D721Med (cell line): ENCODE data around the gene GALNT17.

ENCODE experiments used
- DNase-seq: peaks from one replicate; pipeline ENCODE4 v3.0.0; 2011; ENCODE audit warnings: low spot score; ENCODE audit not compliant: insufficient read length
- FAIRE-seq: peaks from 2 replicates; lab custom pipeline; 2011; peaks lifted over from hg19 to GRCh38; lab: Jason Lieb, UNC
- TF ChIP-seq, protein P1 (sequence below): IDR thresholded peaks from 2 replicates; pipeline ENCODE4 v1.5.1; 2012; ENCODE audit warnings: mild to moderate bottlenecking, control low read depth; ENCODE audit not compliant: insufficient read depth; ENCODE audit errors: missing control alignments

Gene GALNT17

GRCh38 chr7:71598553-71598952 is 466.6 kb downstream of the GALNT17 start:
- FAIRE-seq (no peak), DNase-seq (no peak)
- TF ChIP-seq, protein P1, sequence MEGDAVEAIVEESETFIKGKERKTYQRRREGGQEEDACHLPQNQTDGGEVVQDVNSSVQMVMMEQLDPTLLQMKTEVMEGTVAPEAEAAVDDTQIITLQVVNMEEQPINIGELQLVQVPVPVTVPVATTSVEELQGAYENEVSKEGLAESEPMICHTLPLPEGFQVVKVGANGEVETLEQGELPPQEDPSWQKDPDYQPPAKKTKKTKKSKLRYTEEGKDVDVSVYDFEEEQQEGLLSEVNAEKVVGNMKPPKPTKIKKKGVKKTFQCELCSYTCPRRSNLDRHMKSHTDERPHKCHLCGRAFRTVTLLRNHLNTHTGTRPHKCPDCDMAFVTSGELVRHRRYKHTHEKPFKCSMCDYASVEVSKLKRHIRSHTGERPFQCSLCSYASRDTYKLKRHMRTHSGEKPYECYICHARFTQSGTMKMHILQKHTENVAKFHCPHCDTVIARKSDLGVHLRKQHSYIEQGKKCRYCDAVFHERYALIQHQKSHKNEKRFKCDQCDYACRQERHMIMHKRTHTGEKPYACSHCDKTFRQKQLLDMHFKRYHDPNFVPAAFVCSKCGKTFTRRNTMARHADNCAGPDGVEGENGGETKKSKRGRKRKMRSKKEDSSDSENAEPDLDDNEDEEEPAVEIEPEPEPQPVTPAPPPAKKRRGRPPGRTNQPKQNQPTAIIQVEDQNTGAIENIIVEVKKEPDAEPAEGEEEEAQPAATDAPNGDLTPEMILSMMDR = no peak

DNA sequence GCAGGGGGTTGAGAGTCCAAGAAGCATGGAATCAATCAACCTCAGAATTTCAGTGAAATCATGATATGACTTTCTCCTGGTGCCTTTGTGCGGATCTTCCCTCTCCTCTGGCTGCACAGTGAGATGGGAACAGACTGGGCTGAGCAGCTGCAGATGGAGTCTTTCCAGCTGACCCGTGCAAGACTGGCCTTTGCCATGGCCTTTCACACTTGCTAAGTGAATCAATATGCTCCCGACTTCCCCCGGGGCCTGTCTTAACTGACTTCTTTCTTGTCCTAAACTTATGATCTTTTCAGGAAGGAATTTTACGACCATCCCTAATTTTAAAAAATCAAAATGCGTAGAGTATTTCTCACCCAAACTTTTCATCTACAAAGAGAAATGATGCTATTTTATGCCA is 469.9 kb downstream of the GALNT17 start:
- TF ChIP-seq, protein P1 = no peak
- FAIRE-seq = no peak
- no peak for DNase-seq

GRCh38 chr7:71604818-71605414 is 473.0 kb downstream of the GALNT17 start:
- TF ChIP-seq, protein P1 = no peak
- DNase-seq (no peak), FAIRE-seq (no peak)

- TF ChIP-seq, protein P1 = no peak
- FAIRE-seq = no peak
- no peak for DNase-seq
Measured at GRCh38 chr7:71611986-71612385, 480.0 kb downstream of the GALNT17 start.

DNA sequence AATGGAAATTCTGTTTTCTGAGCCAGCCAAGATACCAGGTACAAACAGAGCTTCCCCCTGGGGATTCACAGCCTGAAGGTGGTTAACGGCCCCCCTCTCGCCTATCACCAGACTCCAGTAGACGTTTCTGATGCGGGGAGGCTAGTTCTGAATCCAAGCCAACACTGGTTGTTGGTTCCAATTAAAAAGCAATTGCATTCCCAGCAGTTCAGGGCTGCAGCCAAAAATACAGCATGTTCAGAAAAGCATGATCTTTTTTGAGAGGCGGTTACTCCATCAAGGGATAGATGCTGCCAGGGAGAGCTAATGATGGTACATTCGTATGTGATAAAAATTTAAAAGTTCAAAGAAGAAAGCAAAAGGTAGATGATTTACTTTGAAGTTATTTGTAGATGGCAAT is 481.0 kb downstream of the GALNT17 start:
- no peak for DNase-seq
- TF ChIP-seq, protein P1 = no peak
- no peak for FAIRE-seq

DNA sequence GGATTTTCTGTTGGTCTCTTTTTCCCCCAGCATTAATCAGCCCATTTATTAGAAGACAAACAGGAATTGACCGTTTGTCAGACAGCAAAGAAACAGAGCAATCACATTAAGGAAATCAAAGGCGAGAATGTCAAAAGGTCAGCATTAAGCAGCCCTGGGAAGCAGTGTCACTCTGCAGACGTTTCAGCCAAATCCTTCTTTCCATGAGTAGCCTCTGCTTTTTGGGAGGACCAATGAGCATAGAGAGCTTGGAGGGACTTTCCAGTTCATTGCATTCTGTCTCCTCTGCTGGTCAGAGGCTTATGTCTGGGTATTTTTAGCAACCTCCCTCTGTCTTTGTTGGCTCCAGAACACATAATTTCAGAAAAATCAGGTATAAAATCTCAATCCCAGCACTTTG is 481.4 kb downstream of the GALNT17 start:
- FAIRE-seq (no peak), DNase-seq (no peak)
- TF ChIP-seq, protein P1 = no peak

DNA sequence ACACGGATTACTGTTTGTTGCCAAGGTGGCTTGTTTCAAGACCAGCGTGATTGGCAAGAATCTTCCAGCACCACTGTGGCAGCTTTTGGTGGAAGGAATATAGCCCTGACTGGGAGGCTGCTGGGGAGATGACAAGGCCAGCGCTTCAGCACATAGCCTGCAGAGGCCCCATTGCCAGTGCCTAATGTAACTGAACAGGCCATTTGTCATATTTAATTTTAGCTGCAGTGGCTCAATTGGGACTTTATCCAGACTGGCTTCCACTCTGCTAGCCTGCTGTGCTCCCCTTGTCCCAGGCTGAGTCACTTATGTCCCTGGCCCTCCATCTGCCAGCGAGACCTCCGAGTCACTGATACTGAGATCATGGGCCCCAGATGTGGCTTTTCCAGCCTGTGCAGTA is 483.1 kb downstream of the GALNT17 start:
- FAIRE-seq (no peak), DNase-seq (no peak)
- TF ChIP-seq, protein P1 = no peak
